HepG2 (cell line): ENCODE results near the gene ZC3H18. TPM values are rescaled to one million over a fixed set of nuclear protein-coding genes. Genes with fewer than 3 reads are reported as not detected.

Experiments
- CBX5 ChIP-seq: sonication (generic); formaldehyde crosslinking; IDR thresholded peaks from 2 replicates; pipeline ENCODE4 v1.4.0; 2020; ENCODE audit warnings: missing genetic modification reagents, borderline replicate concordance
- EEA1 ChIP-seq: sonication (generic); formaldehyde crosslinking; IDR thresholded peaks from 2 replicates; pipeline ENCODE4 v1.5.1; 2020; ENCODE audit warnings: mild to moderate bottlenecking, missing genetic modification reagents, borderline replicate concordance
- EZH2 ChIP-seq: conservative IDR thresholded peaks from 2 replicates; pipeline ENCODE4 v1.6.1; 2012; ENCODE audit warnings: mild to moderate bottlenecking, low read depth, low read length, moderate library complexity
- FOXA3 ChIP-seq: IDR thresholded peaks from 2 replicates; pipeline ENCODE4 v1.6.1; 2016; ENCODE audit warnings: missing genetic modification reagents, missing compliant biosample characterization
- FOXO4 ChIP-seq: sonication (generic); formaldehyde crosslinking; conservative IDR thresholded peaks from 2 replicates; pipeline ENCODE4 v1.8.1; 2023; ENCODE audit warnings: missing genetic modification reagents
- GATAD1 ChIP-seq: IDR thresholded peaks from 2 replicates; pipeline ENCODE4 v1.6.1; 2016; ENCODE audit warnings: missing genetic modification reagents, missing compliant biosample characterization
- HCFC1 ChIP-seq: fragments of 150-350 bp; IDR thresholded peaks from 2 replicates; pipeline ENCODE4 v1.6.1; 2014; ENCODE audit warnings: low read depth, low read length
- HNRNPL ChIP-seq: fragments of 200-400 bp; formaldehyde crosslinking; IDR thresholded peaks from 2 replicates; pipeline ENCODE4 v1.6.1; 2017; ENCODE audit warnings: mild to moderate bottlenecking, low read depth, low read length
- JARID2 ChIP-seq: sonication (generic); formaldehyde crosslinking; IDR thresholded peaks from 2 replicates; pipeline ENCODE4 v1.8.1; 2023; ENCODE audit warnings: missing genetic modification reagents, inconsistent platforms; ENCODE audit not compliant: insufficient replicate concordance
- MED8 ChIP-seq: sonication (generic); formaldehyde crosslinking; IDR thresholded peaks from 2 replicates; pipeline ENCODE4 v1.8.1; 2023; ENCODE audit warnings: mild to moderate bottlenecking, missing genetic modification reagents; ENCODE audit not compliant: insufficient replicate concordance
- POLR2A ChIP-seq, 2 experiments: IDR thresholded peaks; 2 replicates each; pipeline ENCODE4 v1.6.1; 2011; ENCODE audit warnings: low read depth in 2 of 2, low read length in 2 of 2, mild to moderate bottlenecking in 1 of 2, moderate library complexity in 1 of 2; ENCODE audit not compliant: insufficient read depth in 1 of 2
- RCOR2 ChIP-seq: IDR thresholded peaks from 2 replicates; pipeline ENCODE4 v1.6.1; 2016; ENCODE audit warnings: missing biosample characterization, missing genetic modification reagents
- RFXANK ChIP-seq: IDR thresholded peaks from 2 replicates; pipeline ENCODE4 v1.6.1; 2016
- RNF2 ChIP-seq: fragments of 450-650 bp; conservative IDR thresholded peaks from 2 replicates; pipeline ENCODE4 v1.6.1; 2016; ENCODE audit warnings: low read depth
- RORA ChIP-seq: sonication (generic); formaldehyde crosslinking; IDR thresholded peaks from 2 replicates; pipeline ENCODE4 v1.5.0; 2020; ENCODE audit warnings: mild to moderate bottlenecking, missing genetic modification reagents, moderate library complexity
- ZNF24 ChIP-seq: fragments of 450-650 bp; IDR thresholded peaks from 2 replicates; pipeline ENCODE4 v1.6.1; 2017; ENCODE audit warnings: antibody characterized with exemption, mild to moderate bottlenecking
- ZNF264 ChIP-seq: sonication (generic); formaldehyde crosslinking; IDR thresholded peaks from 2 replicates; pipeline ENCODE4 v1.4.0; 2020; ENCODE audit warnings: missing genetic modification reagents
- ZNF44 ChIP-seq: sonication (generic); formaldehyde crosslinking; IDR thresholded peaks from 2 replicates; pipeline ENCODE4 v1.5.1; 2020; ENCODE audit warnings: mild to moderate bottlenecking, missing genetic modification reagents
- ZNF543 ChIP-seq: sonication (generic); formaldehyde crosslinking; IDR thresholded peaks from 2 replicates; pipeline ENCODE4 v1.4.0; 2020; ENCODE audit warnings: mild to moderate bottlenecking, missing genetic modification reagents
- ZNF572 ChIP-seq: sonication (generic); formaldehyde crosslinking; IDR thresholded peaks from 2 replicates; pipeline ENCODE4 v1.5.1; 2020; ENCODE audit warnings: mild to moderate bottlenecking, missing genetic modification reagents
- ZXDC ChIP-seq: sonication (generic); formaldehyde crosslinking; IDR thresholded peaks from 2 replicates; pipeline ENCODE4 v1.5.0; 2020; ENCODE audit warnings: mild to moderate bottlenecking, missing genetic modification reagents
- polyA plus RNA-seq, 8 experiments: library from polyadenylated mRNA; depleted of rRNA in 3 of 8; stranded (reverse) in 7 of 8; unstranded in 1 of 8; fragments of >200 nt; fragmentation: Illumina TruSeq in 4 of 8; extraction: Trizol in 4 of 8; gene quantifications; 2 replicates each; pipeline versions ENCODE4 v1.2.1 to v1.2.3, GENCODE V29; 2011 to 2016; ENCODE audit warnings: low read depth in 4 of 8, missing spikeins in 1 of 8, mixed read lengths in 1 of 8; ENCODE audit not compliant: insufficient read depth in 1 of 8
- total RNA-seq, 5 experiments: library from RNA; depleted of rRNA; stranded (reverse); fragments of >200 nt; fragmentation: Illumina TruSeq; extraction: Trizol; gene quantifications; 2 replicates each; pipeline ENCODE4 v1.2.3, GENCODE V29; 2016; ENCODE audit warnings: low read depth in 1 of 5
- TF ChIP-seq, protein P1 (sequence below): sonication (generic); formaldehyde crosslinking; IDR thresholded peaks from 2 replicates; pipeline ENCODE4 v1.4.0; 2020; ENCODE audit warnings: mild to moderate bottlenecking, missing genetic modification reagents
- TF ChIP-seq, protein P2 (sequence below): fragments of 450-650 bp; IDR thresholded peaks from 2 replicates; pipeline ENCODE4 v1.6.1; 2017; ENCODE audit warnings: mild to moderate bottlenecking

ZC3H18 gene
- total and polyA plus RNA-seq, 2 of the 13 experiments (the other 11 are each of a cell fraction or from before 2014, with no cell fraction given) = 11.2 to 27.4 TPM

- TF ChIP-seq, protein P1, sequence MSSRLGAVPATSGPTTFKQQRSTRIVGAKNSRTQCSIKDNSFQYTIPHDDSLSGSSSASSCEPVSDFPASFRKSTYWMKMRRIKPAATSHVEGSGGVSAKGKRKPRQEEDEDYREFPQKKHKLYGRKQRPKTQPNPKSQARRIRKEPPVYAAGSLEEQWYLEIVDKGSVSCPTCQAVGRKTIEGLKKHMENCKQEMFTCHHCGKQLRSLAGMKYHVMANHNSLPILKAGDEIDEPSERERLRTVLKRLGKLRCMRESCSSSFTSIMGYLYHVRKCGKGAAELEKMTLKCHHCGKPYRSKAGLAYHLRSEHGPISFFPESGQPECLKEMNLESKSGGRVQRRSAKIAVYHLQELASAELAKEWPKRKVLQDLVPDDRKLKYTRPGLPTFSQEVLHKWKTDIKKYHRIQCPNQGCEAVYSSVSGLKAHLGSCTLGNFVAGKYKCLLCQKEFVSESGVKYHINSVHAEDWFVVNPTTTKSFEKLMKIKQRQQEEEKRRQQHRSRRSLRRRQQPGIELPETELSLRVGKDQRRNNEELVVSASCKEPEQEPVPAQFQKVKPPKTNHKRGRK = no peak
- TF ChIP-seq ZNF24 (no peak), RORA (CRISPR knock-in tag) (no peak), HCFC1 (no peak), ZNF572 (CRISPR knock-in tag) (0 out of 2 replicates have a peak, but pooled peaks have one; percentile 30), ZNF543 (no peak), RCOR2 (CRISPR knock-in tag) (no peak), ZXDC (CRISPR knock-in tag) (no peak), FOXO4 (0 out of 2 replicates have a peak, but pooled peaks have one; percentile 12), POLR2A (IDR thresholded peaks at IDR 0.05; ENCODE audit: insufficient read depth in 1 of 2, low read depth in 2 of 2, low read length in 2 of 2) (peak in 1 of 2 experiments; percentile 46; a peak in 1 of 4 replicates), ZNF264 (CRISPR knock-in tag) (no peak), FOXA3 (CRISPR knock-in tag) (no peak), CBX5 (CRISPR knock-in tag) (no peak), JARID2 (CRISPR knock-in tag) (no peak), HNRNPL (no peak), GATAD1 (no peak), MED8 (CRISPR knock-in tag) (no peak), EEA1 (CRISPR knock-in tag) (no peak), RFXANK (CRISPR knock-in tag) (no peak), EZH2 (no peak), RNF2 (no peak), ZNF44 (CRISPR knock-in tag) (no peak)
- TF ChIP-seq, protein P2, sequence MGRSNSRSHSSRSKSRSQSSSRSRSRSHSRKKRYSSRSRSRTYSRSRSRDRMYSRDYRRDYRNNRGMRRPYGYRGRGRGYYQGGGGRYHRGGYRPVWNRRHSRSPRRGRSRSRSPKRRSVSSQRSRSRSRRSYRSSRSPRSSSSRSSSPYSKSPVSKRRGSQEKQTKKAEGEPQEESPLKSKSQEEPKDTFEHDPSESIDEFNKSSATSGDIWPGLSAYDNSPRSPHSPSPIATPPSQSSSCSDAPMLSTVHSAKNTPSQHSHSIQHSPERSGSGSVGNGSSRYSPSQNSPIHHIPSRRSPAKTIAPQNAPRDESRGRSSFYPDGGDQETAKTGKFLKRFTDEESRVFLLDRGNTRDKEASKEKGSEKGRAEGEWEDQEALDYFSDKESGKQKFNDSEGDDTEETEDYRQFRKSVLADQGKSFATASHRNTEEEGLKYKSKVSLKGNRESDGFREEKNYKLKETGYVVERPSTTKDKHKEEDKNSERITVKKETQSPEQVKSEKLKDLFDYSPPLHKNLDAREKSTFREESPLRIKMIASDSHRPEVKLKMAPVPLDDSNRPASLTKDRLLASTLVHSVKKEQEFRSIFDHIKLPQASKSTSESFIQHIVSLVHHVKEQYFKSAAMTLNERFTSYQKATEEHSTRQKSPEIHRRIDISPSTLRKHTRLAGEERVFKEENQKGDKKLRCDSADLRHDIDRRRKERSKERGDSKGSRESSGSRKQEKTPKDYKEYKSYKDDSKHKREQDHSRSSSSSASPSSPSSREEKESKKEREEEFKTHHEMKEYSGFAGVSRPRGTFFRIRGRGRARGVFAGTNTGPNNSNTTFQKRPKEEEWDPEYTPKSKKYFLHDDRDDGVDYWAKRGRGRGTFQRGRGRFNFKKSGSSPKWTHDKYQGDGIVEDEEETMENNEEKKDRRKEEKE = no peak
These were observed 34.9 kb upstream of the ZC3H18 start (continued) for GRCh38 chr16:88535191-88535856.
